Loucy (cell line): Measurements from ENCODE around the gene OTOA.
"Not testable (repeated sequence)": the region's sequence is repeated elsewhere in the genome, so short reads cannot be mapped to it uniquely, and the experiment has no call there.

Experiments
- H2AFZ ChIP-seq: fragments of 200-600 bp; sonication (generic); 2 replicates; pipeline ENCODE4 v1.6.0; 2016; ENCODE audit warnings: antibody characterized with exemption, mild to moderate bottlenecking, low read length, moderate library complexity
- H3F3A ChIP-seq: fragments of 200-600 bp; 2 replicates; pipeline ENCODE4 v1.6.0; 2016; ENCODE audit warnings: antibody characterized with exemption, low read depth, mild to moderate bottlenecking
- H3K27me3 ChIP-seq: fragments of 200-600 bp; sonication (generic); 2 replicates; pipeline ENCODE4 v1.6.1; 2014; ENCODE audit warnings: low read length, mild to moderate bottlenecking; ENCODE audit not compliant: insufficient read depth, poor library complexity, severe bottlenecking
- H3K36me3 ChIP-seq: fragments of 200-600 bp; sonication (generic); 2 replicates; pipeline ENCODE4 v1.6.1; 2016; ENCODE audit warnings: low read length; ENCODE audit not compliant: insufficient read depth
- H3K4me1 ChIP-seq: fragments of 200-600 bp; sonication (generic); 2 replicates; pipeline ENCODE4 v1.5.1; 2014; ENCODE audit warnings: low read length, mild to moderate bottlenecking; ENCODE audit not compliant: insufficient read depth, poor library complexity, severe bottlenecking
- H3K4me2 ChIP-seq: fragments of 200-600 bp; sonication (generic); 2 replicates; pipeline ENCODE4 v1.6.0; 2014; ENCODE audit warnings: antibody characterized with exemption, low read length, low read depth, mild to moderate bottlenecking; ENCODE audit not compliant: poor library complexity, severe bottlenecking
- H3K4me3 ChIP-seq: fragments of 200-600 bp; sonication (generic); 2 replicates; pipeline ENCODE4 v1.5.1; 2014; ENCODE audit warnings: low read length, mild to moderate bottlenecking, mixed read lengths; ENCODE audit not compliant: poor library complexity, severe bottlenecking
- H3K79me2 ChIP-seq: fragments of 200-600 bp; sonication (generic); 2 replicates; pipeline ENCODE4 v1.6.1; 2014; ENCODE audit warnings: low read length; ENCODE audit not compliant: insufficient read depth
- H3K9ac ChIP-seq: fragments of 200-600 bp; sonication (generic); 2 replicates; pipeline ENCODE4 v1.6.0; 2014; ENCODE audit warnings: mild to moderate bottlenecking, low read depth, low read length, moderate library complexity; ENCODE audit not compliant: poor library complexity, severe bottlenecking
- H3K9me2 ChIP-seq: fragments of 200-600 bp; sonication (generic); replicated peaks from 2 replicates; pipeline ENCODE4 v1.6.1; 2016; ENCODE audit warnings: low read depth, low read length, mixed read lengths
- H3K9me3 ChIP-seq: fragments of 200-600 bp; sonication (generic); 2 replicates; pipeline ENCODE4 v1.6.1; 2014; ENCODE audit warnings: mild to moderate bottlenecking, antibody characterized with exemption, low read length, low read depth; ENCODE audit not compliant: insufficient read depth
- H4K20me1 ChIP-seq: fragments of 200-600 bp; sonication (generic); 2 replicates; pipeline ENCODE4 v1.6.0; 2014; ENCODE audit warnings: antibody characterized with exemption, low read length, mild to moderate bottlenecking; ENCODE audit not compliant: insufficient read depth, poor library complexity, severe bottlenecking

The OTOA gene

DNA sequence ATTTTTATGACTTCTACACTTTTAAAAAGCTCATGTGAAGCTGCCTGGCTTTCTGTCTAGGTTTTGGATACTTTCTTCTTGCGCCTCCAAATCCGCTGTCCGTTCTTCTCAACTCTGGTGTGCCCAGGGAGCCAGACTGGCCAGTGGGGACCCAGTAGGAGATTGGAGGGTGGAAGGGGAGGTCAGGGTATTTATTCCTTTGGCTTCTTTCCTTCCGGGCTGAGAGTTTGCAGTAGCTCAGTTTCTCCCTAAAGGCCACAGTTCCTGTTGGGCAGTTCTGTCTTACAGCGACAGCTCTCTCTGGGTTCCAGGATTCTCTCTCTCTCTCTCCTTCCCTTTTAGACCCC, 109.4 kb downstream of the OTOA start:
- H3F3A ChIP-seq, H3K9me2 ChIP-seq, H3K4me3 ChIP-seq, H3K79me2 ChIP-seq, H4K20me1 ChIP-seq, H2AFZ ChIP-seq, H3K4me2 ChIP-seq, H3K9me3 ChIP-seq, H3K27me3 ChIP-seq, H3K9ac ChIP-seq, H3K36me3 ChIP-seq, H3K4me1 ChIP-seq: not testable (repeated sequence)

DNA sequence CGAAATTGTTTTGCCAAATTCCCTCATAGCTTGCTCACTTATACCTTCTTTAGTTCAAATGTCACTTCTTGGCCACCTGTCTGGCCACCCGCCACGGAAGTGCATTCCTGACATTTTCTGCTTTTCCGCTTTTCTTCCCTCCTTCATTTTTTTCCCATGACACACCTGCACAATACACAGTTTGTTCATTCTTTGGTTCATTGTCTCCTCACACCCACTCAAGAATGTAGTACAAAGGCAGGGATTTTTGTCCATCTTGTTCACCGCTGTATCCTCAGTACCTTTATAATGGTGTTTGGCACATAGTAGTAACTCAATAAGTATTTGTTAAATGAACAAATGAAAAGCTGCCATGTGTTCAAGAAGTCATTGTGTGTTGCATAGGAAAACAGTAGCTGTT, 116.8 kb downstream of the OTOA start:
- H3K9me3 ChIP-seq, H3F3A ChIP-seq, H3K9ac ChIP-seq, H3K9me2 ChIP-seq, H3K4me3 ChIP-seq, H3K4me1 ChIP-seq, H3K79me2 ChIP-seq, H4K20me1 ChIP-seq, H3K36me3 ChIP-seq, H3K4me2 ChIP-seq, H2AFZ ChIP-seq, H3K27me3 ChIP-seq: not testable (repeated sequence)

DNA sequence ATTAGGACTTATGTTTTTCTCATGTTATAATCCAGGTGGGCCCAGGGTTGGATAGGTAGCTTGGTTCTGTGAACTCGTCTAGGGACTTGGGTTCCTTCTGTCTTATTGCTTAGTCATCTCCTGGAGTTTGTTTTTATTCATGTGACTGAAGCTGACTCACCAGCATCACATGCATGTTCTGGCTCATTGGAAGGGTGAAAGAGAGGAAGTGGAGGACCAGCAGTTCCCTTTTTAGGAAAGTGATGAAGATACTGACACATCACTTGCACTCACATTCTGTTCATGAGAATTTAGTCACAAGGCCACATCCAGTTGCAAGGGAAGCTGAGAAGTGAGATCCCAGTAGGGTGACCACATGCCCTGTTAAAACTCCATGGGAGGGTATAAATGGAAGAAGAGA, 126.7 kb downstream of the OTOA start:
- not testable (repeated sequence) for H3K9ac ChIP-seq, H3K79me2 ChIP-seq, H3K9me2 ChIP-seq, H3K27me3 ChIP-seq, H3K4me2 ChIP-seq, H3K36me3 ChIP-seq, H3K9me3 ChIP-seq, H3K4me3 ChIP-seq, H3K4me1 ChIP-seq, H4K20me1 ChIP-seq, H2AFZ ChIP-seq, H3F3A ChIP-seq

DNA sequence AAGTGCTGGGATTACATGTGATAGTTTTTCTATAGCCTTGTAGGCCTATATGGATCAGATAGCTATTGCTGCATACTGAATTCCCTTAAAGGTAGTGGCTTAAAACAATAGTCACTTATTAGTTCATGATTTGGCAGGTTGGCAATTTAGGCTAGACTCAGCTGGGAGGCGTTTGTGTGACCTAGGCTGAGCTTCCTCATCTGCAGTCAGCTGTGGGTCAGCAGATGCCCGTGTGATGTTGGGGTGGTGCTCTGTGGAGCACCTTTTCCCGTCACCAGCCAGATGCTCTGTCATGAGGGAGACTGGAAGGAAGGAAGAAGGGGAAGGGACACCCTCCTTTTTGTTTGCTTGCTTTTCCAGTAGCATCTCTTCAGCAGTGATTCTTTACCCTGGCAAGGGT, 129.5 kb downstream of the OTOA start:
- not testable (repeated sequence) for H3K79me2 ChIP-seq, H3K4me1 ChIP-seq, H3K4me2 ChIP-seq, H3K9me2 ChIP-seq, H2AFZ ChIP-seq, H4K20me1 ChIP-seq, H3F3A ChIP-seq, H3K9ac ChIP-seq, H3K9me3 ChIP-seq, H3K36me3 ChIP-seq, H3K4me3 ChIP-seq, H3K27me3 ChIP-seq

DNA sequence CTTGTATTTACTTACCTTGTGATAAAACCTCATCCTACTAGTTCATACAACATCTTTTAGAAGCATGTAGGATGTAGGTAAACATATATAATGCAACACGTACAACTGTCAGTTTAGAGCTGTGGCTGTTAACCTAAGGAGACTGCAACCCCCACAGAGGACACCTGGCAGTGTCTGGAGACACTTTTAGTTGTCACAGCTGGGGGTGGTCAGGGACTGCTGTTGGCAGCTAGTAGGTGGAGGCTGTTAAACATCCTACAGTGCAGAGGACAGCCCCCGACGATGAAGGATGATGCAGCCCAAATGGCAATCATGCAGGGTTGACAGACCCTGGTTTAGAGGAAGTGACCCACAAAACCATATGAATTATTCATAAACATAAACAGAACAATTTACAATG, 134.8 kb downstream of the OTOA start:
- not testable (repeated sequence) for H3K4me3 ChIP-seq, H3K27me3 ChIP-seq, H3K9me2 ChIP-seq, H3K9ac ChIP-seq, H3K9me3 ChIP-seq, H3K36me3 ChIP-seq, H3K4me1 ChIP-seq, H3K79me2 ChIP-seq, H3F3A ChIP-seq, H2AFZ ChIP-seq, H4K20me1 ChIP-seq, H3K4me2 ChIP-seq
